Measurements from ENCODE around the gene FBXW5. TPM values are rescaled to one million over a fixed set of nuclear protein-coding genes. Genes with fewer than 3 reads are reported as not detected.

FBXW5 gene
- total and polyA plus RNA-seq, 9 of the 15 experiments (the other 6 are each of a cell fraction or from before 2014, with no cell fraction given) = 0.21 to 128 (median 37.0) TPM

DNA sequence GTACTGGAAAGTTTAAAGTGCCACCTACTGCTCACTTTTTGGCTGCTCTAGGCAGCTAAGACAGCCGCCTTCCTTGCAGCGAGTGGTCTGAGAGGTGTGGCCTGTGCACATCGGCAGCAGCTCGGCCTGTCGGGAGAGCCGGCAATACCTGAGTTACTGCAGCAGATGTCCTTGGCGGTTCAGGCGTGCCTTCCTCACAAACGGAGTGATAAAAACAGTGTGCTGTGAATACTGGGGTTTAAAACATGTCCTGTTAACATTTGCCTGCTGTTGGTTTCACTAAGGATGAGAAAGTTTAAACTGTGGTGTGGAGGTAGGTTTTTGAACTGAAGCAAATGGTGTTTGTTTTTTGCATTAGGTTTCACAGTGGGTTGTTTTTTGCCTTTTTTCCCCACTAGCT is 45.3 kb downstream of the FBXW5 start:
- intact Hi-C loops (cut with micrococcal nuclease) = no loop called here
- peaks cover 29% of the 10 kb centered on the region for H3K79me2 ChIP-seq (ENCODE audit: control insufficient read depth, insufficient read depth, low read length)
- 88% methylated on average over 9 of the region's 9 CpGs for WGBS (ENCODE audit: insufficient coverage, low coverage, missing lambda C conversion rate)

DNA sequence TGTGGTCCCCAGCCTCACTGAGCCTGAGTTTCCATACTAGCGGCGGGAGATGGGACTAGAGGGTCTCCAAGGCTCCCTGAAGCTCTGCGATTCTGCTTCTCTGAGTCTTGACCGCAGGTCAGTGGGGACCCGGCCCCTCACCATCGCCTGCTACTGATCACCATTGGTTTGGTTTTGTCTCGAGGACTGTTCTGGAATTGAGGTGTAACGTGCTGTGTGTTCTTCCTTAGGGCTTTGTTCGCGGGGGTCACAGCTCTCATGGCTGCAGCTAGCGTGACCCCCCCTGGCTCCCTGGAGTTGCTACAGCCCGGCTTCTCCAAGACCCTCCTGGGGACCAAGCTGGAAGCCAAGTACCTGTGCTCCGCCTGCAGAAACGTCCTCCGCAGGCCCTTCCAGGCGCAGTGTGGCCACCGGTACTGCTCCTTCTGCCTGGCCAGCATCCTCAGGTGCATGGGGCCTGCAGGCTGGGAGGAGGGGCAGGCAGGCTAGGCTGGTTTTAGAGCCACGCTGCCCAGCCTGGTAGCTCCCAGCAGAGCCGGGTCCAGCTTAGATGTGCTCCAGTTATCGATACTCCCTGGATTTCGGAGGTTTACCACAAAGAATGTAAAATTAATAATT is 45.9 kb downstream of the FBXW5 start:
- Histone ChIP-seq H4K20me1 (replicated peaks; ENCODE audit: control insufficient read depth, insufficient read depth, low read length) (peaks cover 9% of the 10 kb centered on the region), H2AFZ (ENCODE audit: low read depth, low read length) (no peak overlapping the region), H3K36me3 (ENCODE audit: control insufficient read depth, insufficient read depth, low read length) (peaks cover 72% of the 10 kb centered on the region), H3K9me1 (ENCODE audit: control insufficient read depth, insufficient read depth, low read length) (peaks cover 3% of the 10 kb centered on the region), H3K4me1 (replicated peaks in 1 of 2; ENCODE audit: control insufficient read depth in 2 of 2, insufficient read depth in 2 of 2, low read length in 2 of 2) (peaks cover 0 to 11% of the 10 kb centered on the region in 2 experiments; a peak in 2 of 5 replicates), H3K27me3 (ENCODE audit: control insufficient read depth in 2 of 2, insufficient read depth in 2 of 2, low read length in 2 of 2) (no peaks in the 10 kb centered on the region), H3K27ac (ENCODE audit: extremely low read depth, low read depth, low read length) (no peak overlapping the region), H3K4me2 (ENCODE audit: insufficient read depth, low read length) (no peak overlapping the region), H3K9me3 (replicated peaks; ENCODE audit: control insufficient read depth, insufficient read depth, low read depth, low read length) (no peaks in the 10 kb centered on the region), H3K4me3 (no peak overlapping the region), H3K79me2 (ENCODE audit: control insufficient read depth, insufficient read depth, low read length) (peaks cover 33% of the 10 kb centered on the region), H3K9ac (ENCODE audit: insufficient read depth in 1 of 2, low read depth in 2 of 2, low read length in 2 of 2) (peak overlapping the region in 1 of 2 experiments; percentile 50; a peak in 1 of 4 replicates)
- BruUV-seq (replicated peaks) = no TSS peak
- WGBS (ENCODE audit: insufficient coverage, low coverage, missing lambda C conversion rate) = 92% methylated on average over 17 of the region's 21 CpGs
- DNase-seq (ENCODE audit: extremely low read depth in 1 of 4, low spot score in 3 of 4) (no peak), ATAC-seq (no peak), FAIRE-seq (no peak)
- ChIA-PET CTCF (ENCODE audit: low intra/inter-chr PET ratio) (no interaction called here), POLR2A (interaction anchor here (0.6 to 1.3 kb wide), 6 partner anchors 10 to 76 kb away, joined by 3 to 5 read pairs (median 3); no protein-coding TSS in a partner anchor)
- intact Hi-C loops (cut with micrococcal nuclease) (no loop called here), in situ Hi-C loops (cut with MboI) (no loop called here)
- TF ChIP-seq MTA2 (IDR thresholded peaks at IDR 0.05; ENCODE audit: low read depth) (no peak), ZNF316 (IDR thresholded peaks at IDR 0.05) (no peak), TARDBP (IDR thresholded peaks at IDR 0.05) (no peak), FOS (IDR thresholded peaks at IDR 0.05; ENCODE audit: extremely low read depth, insufficient read length) (no peak), POLR2AphosphoS5 (IDR thresholded peaks at IDR 0.05; ENCODE audit: control insufficient read depth, insufficient read depth, low read depth, low read length) (no peak), SMARCA4 (IDR thresholded peaks at IDR 0.05) (no peak), TBP (optimal IDR thresholded peaks at IDR 0.05; ENCODE audit: low read depth, low read length) (no peak), PRPF4 (IDR thresholded peaks at IDR 0.05; ENCODE audit: insufficient read depth, low read depth, low read length, poor library complexity, severe bottlenecking) (no peak), MYBL2 (IDR thresholded peaks at IDR 0.05; ENCODE audit: low read depth) (no peak), MYBL2 (CRISPR knock-in tag; IDR thresholded peaks at IDR 0.05; ENCODE audit: borderline replicate concordance) (no peak), SP1 (CRISPR knock-in tag; IDR thresholded peaks at IDR 0.05) (no peak), PURB (CRISPR knock-in tag; IDR thresholded peaks at IDR 0.05; ENCODE audit: low read depth) (no peak), IRF9 (tag; IDR thresholded peaks at IDR 0.05) (no peak), TAF7 (tag; IDR thresholded peaks at IDR 0.05) (no peak)
- TF ChIP-seq, protein P1, sequence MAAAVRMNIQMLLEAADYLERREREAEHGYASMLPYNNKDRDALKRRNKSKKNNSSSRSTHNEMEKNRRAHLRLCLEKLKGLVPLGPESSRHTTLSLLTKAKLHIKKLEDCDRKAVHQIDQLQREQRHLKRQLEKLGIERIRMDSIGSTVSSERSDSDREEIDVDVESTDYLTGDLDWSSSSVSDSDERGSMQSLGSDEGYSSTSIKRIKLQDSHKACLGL (CRISPR knock-in tag; IDR thresholded peaks at IDR 0.05; ENCODE audit: borderline replicate concordance, poor library complexity, severe bottlenecking) = no peak

More for the DNA sequence above, 45.3 kb downstream of the FBXW5 start:
- CTCF ChIA-PET (ENCODE audit: low intra/inter-chr PET ratio) = no interaction called here
- no peaks in the 10 kb centered on the region for H3K9me3 ChIP-seq (replicated peaks; ENCODE audit: control insufficient read depth, insufficient read depth, low read depth, low read length)
- BruUV-seq (replicated peaks) = no TSS peak
- peaks cover 73% of the 10 kb centered on the region for H3K36me3 ChIP-seq (ENCODE audit: control insufficient read depth, insufficient read depth, low read length)
- H4K20me1 ChIP-seq (replicated peaks; ENCODE audit: control insufficient read depth, insufficient read depth, low read length) = peaks cover 9% of the 10 kb centered on the region
- H3K27ac ChIP-seq (ENCODE audit: extremely low read depth, low read depth, low read length) = no peak overlapping the region
- ATAC-seq = no peak
- peaks cover 3% of the 10 kb centered on the region for H3K9me1 ChIP-seq (ENCODE audit: control insufficient read depth, insufficient read depth, low read length)
- H3K4me3 ChIP-seq = no peak overlapping the region
- in situ Hi-C loops (cut with MboI) = no loop called here
- no peak for FAIRE-seq
- DNase-seq (ENCODE audit: extremely low read depth in 1 of 4, low spot score in 3 of 4) = no peak
- no peak for TF ChIP-seq HMG20A (CRISPR knock-in tag; conservative IDR thresholded peaks at IDR 0.05)
- H3K9ac ChIP-seq (ENCODE audit: insufficient read depth in 1 of 2, low read depth in 2 of 2, low read length in 2 of 2) = no peak overlapping the region
- H3K4me2 ChIP-seq (ENCODE audit: insufficient read depth, low read length) = no peak overlapping the region
- peaks cover 0 to 11% of the 10 kb centered on the region in 2 experiments; a peak in 2 of 5 replicates for H3K4me1 ChIP-seq (replicated peaks in 1 of 2; ENCODE audit: control insufficient read depth in 2 of 2, insufficient read depth in 2 of 2, low read length in 2 of 2)
- POLR2A ChIA-PET = interaction anchor here (0.7 kb wide), 2 partner anchors 15 to 76 kb away, joined by 3 read pairs; no protein-coding TSS in a partner anchor
- no peaks in the 10 kb centered on the region for H3K27me3 ChIP-seq (ENCODE audit: control insufficient read depth in 2 of 2, insufficient read depth in 2 of 2, low read length in 2 of 2)
- no peak overlapping the region for H2AFZ ChIP-seq (ENCODE audit: low read depth, low read length)

Data from K562 (cell line).